IPS-15b (cell line): ENCODE results near the gene EFHC1.

Source experiments
- H3K27me3 ChIP-seq: one replicate; pipeline ENCODE4 v1.6.1; 2013; ENCODE audit warnings: low read length; ENCODE audit not compliant: control insufficient read depth, insufficient read depth
- H3K36me3 ChIP-seq: one replicate; pipeline ENCODE4 v1.6.1; 2013; ENCODE audit warnings: low read length; ENCODE audit not compliant: control insufficient read depth, insufficient read depth
- H3K4me1 ChIP-seq: one replicate; pipeline ENCODE4 v1.6.1; 2013; ENCODE audit warnings: mild to moderate bottlenecking, low read length; ENCODE audit not compliant: control insufficient read depth, insufficient read depth
- H3K4me3 ChIP-seq: one replicate; pipeline ENCODE4 v1.5.1; 2013; ENCODE audit warnings: low read depth, low read length
- H3K9ac ChIP-seq: one replicate; pipeline ENCODE4 v1.6.1; 2013; ENCODE audit warnings: low read depth, mild to moderate bottlenecking, low read length
- H3K9me3 ChIP-seq: one replicate; pipeline ENCODE4 v1.6.1; 2013; ENCODE audit warnings: mild to moderate bottlenecking, low read length; ENCODE audit not compliant: control insufficient read depth, insufficient read depth

EFHC1 gene

DNA sequence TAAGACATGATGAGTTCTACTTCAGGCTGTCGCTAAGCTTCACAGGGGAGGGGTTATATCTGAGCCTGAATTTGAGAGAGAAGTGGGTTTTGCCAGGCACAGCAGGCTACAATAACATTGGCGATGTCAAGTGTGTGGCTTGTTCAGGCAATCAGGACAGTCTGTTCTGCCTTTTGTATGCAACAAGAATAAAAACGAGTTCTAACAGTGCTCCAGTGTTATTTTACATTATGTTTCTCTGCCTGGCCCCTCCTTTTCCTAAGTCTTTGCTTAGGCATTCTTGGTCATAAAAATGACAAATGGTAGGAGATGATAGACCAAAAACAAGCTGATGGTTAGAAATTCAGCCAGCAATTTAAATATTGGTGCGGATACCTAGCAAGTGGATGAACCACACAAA, 31.4 kb upstream of the EFHC1 start:
- Histone ChIP-seq H3K27me3 (no peaks in the 10 kb centered on the region), H3K9ac (no peak overlapping the region)

DNA sequence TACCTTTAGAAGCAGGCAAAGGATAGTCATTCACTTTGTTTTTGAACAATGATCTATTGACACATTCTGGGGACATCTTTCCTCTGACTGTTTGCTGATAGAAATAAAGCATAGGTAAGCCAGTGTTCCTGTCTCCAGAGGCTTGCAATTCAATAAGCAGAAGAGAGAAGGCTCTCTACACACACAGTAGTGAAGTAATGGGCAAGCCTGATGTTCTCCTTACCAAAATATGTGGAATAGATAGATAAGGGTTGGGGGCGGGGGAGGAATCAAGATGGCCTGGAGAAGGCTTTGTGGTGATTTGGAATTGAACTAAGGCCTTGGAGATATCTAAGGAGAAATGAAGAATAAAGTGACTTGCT, 30.9 kb upstream of the EFHC1 start:
- no peaks in the 10 kb centered on the region for H3K4me1 ChIP-seq
- no peaks in the 10 kb centered on the region for H3K9me3 ChIP-seq
- H3K27me3 ChIP-seq: no peaks in the 10 kb centered on the region
- H3K9ac ChIP-seq: no peak overlapping the region
- H3K4me3 ChIP-seq: no peak overlapping the region
- H3K36me3 ChIP-seq: peaks cover 2% of the 10 kb centered on the region

More for the DNA sequence above, 31.4 kb upstream of the EFHC1 start:
- Histone ChIP-seq H3K9me3 (no peaks in the 10 kb centered on the region), H3K4me3 (no peak overlapping the region), H3K4me1 (no peaks in the 10 kb centered on the region), H3K36me3 (peaks cover 2% of the 10 kb centered on the region)

- no peak overlapping the region for H3K4me3 ChIP-seq
- no peak overlapping the region for H3K9ac ChIP-seq
- no peaks in the 10 kb centered on the region for H3K27me3 ChIP-seq
- no peaks in the 10 kb centered on the region for H3K9me3 ChIP-seq
- H3K36me3 ChIP-seq: peaks cover 2% of the 10 kb centered on the region
- no peaks in the 10 kb centered on the region for H3K4me1 ChIP-seq
These were observed 30.3 kb upstream of the EFHC1 start for GRCh38 chr6:52389626-52390360.

DNA sequence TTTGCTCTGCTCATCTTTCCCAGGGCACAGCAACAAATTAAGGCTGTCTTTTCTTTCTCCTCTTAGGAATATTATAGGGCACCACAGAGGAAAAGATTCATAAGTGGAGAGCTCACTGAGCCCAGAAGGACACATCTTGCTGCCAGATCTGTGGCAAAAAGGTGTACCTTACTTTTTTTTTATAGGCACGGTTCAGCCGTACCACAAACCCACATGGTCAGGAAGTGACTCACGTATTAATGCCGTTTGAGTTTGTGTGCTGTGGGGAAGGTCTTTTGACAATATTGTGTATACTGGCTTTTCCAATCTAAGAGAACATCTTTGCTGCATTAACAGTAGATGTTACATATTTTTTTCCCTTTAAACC, 29.8 kb upstream of the EFHC1 start:
- Histone ChIP-seq H3K4me1 (no peaks in the 10 kb centered on the region), H3K27me3 (no peaks in the 10 kb centered on the region), H3K36me3 (peaks cover 2% of the 10 kb centered on the region), H3K4me3 (no peak overlapping the region), H3K9me3 (no peaks in the 10 kb centered on the region), H3K9ac (no peak overlapping the region)

- H3K9me3 ChIP-seq: no peaks in the 10 kb centered on the region
- H3K4me3 ChIP-seq: no peak overlapping the region
- H3K27me3 ChIP-seq: no peaks in the 10 kb centered on the region
- no peaks in the 10 kb centered on the region for H3K4me1 ChIP-seq
- H3K9ac ChIP-seq: no peak overlapping the region
- H3K36me3 ChIP-seq: peaks cover 2% of the 10 kb centered on the region
These were observed 28.5 kb upstream of the EFHC1 start for GRCh38 chr6:52391599-52391998.

GRCh38 chr6:52392944-52393343, 27.2 kb upstream of the EFHC1 start:
- Histone ChIP-seq H3K36me3 (no peaks in the 10 kb centered on the region), H3K27me3 (no peaks in the 10 kb centered on the region), H3K4me3 (no peak overlapping the region), H3K9ac (no peak overlapping the region), H3K9me3 (no peaks in the 10 kb centered on the region), H3K4me1 (no peaks in the 10 kb centered on the region)

DNA sequence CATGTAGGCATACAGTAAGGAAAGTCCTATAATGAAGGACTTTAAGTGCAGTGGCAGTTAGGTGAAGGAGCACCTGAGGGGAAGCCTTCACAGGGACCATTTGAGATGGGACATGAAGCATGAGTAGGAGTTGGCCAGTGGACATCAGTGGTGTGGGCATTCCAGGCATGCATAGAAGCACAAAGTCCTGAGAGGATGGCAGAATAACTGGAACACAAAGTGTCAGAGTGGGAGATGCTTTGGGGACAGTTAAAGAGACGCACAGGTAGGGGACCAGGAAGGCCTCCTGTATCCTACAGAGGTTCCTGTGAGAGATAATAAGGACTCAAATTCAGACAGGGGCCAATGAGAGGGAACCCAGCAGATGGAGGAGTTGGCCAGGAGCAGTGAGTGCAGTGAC, 26.4 kb upstream of the EFHC1 start:
- no peak overlapping the region for H3K4me3 ChIP-seq
- H3K36me3 ChIP-seq: no peaks in the 10 kb centered on the region
- H3K27me3 ChIP-seq: no peaks in the 10 kb centered on the region
- H3K4me1 ChIP-seq: no peaks in the 10 kb centered on the region
- no peaks in the 10 kb centered on the region for H3K9me3 ChIP-seq
- no peak overlapping the region for H3K9ac ChIP-seq

- no peaks in the 10 kb centered on the region for H3K27me3 ChIP-seq
- H3K4me3 ChIP-seq: no peak overlapping the region
- H3K36me3 ChIP-seq: no peaks in the 10 kb centered on the region
- no peaks in the 10 kb centered on the region for H3K9me3 ChIP-seq
- no peaks in the 10 kb centered on the region for H3K4me1 ChIP-seq
- H3K9ac ChIP-seq: no peak overlapping the region
These were observed 25.9 kb upstream of the EFHC1 start for GRCh38 chr6:52394251-52394666.

DNA sequence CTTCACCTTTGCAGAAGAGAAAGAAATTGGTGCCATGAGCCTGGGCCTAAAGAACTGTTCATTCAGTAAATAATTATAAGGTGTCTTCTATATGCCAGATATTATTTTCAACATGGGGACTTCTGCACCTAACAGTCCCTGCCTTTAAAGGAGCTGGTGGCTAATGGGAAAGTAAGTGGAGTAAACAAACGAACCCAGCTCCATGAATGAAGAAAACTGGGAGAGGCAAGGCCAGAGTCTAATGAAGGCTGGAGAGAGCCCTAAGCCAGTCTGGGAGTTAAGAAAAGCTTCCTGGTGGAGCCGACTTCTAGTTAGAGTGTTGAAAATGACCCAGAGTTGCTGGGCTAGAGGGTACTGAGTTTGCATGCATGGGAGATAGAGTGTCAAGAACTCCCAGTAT, 24.2 kb upstream of the EFHC1 start:
- Histone ChIP-seq H3K36me3 (no peaks in the 10 kb centered on the region), H3K4me3 (no peak overlapping the region), H3K9ac (no peak overlapping the region), H3K9me3 (no peaks in the 10 kb centered on the region), H3K4me1 (peaks cover 5% of the 10 kb centered on the region), H3K27me3 (no peaks in the 10 kb centered on the region)

DNA sequence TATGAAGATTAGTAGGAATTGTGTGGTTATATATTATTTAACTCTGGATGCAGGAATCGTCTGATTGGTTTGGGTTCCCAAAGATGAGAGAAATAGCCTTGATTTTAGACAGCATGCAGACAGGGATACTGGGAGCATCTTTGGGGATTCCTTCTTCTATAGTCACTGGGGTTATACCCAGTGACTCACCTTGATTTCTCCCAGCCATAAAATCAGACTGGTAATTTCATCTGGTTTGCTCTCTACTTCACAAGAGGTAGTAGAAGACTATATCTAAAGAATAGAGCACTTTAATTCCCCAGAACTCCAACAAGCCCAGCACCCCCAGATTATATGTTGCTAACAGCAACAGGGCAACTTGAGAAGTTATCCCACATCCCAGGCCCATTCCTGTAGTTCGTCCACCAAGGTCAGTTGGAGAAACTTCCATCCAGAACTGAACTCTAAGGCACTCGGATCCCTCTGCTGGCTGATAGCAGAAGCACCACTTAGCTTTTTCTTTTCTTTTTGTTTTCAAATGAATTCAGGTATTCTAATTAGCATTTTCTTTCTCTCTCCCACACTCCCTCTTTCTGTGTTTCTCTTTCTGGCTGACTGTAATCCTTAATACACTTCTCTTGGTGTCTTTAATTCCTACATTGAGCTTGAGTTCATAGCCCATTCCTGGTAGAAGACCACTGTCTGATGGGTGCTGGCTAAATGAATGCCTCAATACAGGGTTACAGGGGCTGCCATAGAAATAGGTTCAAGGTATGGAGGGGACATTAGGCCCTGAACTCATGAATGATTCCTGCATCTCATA, 20.4 kb upstream of the EFHC1 start:
- peaks cover 3% of the 10 kb centered on the region for H3K36me3 ChIP-seq
- no peak overlapping the region for H3K4me3 ChIP-seq
- peaks cover 5% of the 10 kb centered on the region for H3K4me1 ChIP-seq
- no peak overlapping the region for H3K9ac ChIP-seq
- H3K27me3 ChIP-seq: no peaks in the 10 kb centered on the region
- no peaks in the 10 kb centered on the region for H3K9me3 ChIP-seq

- Histone ChIP-seq H3K36me3 (peaks cover 3% of the 10 kb centered on the region), H3K4me1 (peaks cover 5% of the 10 kb centered on the region), H3K4me3 (no peak overlapping the region), H3K9ac (no peak overlapping the region), H3K27me3 (no peaks in the 10 kb centered on the region), H3K9me3 (no peaks in the 10 kb centered on the region)
These were observed 19.7 kb upstream of the EFHC1 start for GRCh38 chr6:52400313-52401041.
